HG03520 (cell line): Measurements from ENCODE around the gene NSMCE1.
A peak's percentile ranks its signal among the peaks of the same experiment; 100 is the strongest.
"Not testable (repeated sequence)": the region's sequence is repeated elsewhere in the genome, so short reads cannot be mapped to it uniquely, and the experiment has no call there.

ENCODE experiments used
- ATAC-seq: cut with Tn5 transposase; IDR thresholded peaks from one replicate; pipeline ENCODE4 v1.9.1; 2021; ENCODE audit warnings: mild to moderate bottlenecking, moderate library complexity; ENCODE audit not compliant: unreplicated experiment

NSMCE1 gene

DNA sequence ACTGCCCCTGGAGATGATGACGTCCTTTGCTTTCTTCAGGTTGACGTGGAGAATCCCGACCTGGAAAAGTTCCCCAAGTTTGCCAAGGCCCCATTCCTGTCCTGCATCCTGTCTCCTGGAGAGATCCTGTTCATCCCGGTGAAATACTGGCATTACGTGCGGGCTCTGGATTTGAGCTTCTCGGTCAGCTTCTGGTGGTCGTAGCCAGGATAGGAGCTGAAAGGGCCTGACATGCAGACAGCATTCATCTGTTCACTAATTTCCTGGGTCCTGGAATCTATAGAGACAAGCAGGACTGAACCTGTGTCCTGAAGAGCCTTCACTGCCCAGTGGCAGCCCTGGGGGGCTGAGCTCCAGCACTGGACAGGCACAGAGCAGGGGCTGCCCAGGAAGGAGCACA, 48.0 kb downstream of the NSMCE1 start:
- ATAC-seq, result no peak

- no peak for ATAC-seq
These were observed 48.5 kb downstream of the NSMCE1 start for GRCh38 chr16:27220120-27220519.

GRCh38 chr16:27219161-27219560, 49.4 kb downstream of the NSMCE1 start:
- ATAC-seq, result no peak

DNA sequence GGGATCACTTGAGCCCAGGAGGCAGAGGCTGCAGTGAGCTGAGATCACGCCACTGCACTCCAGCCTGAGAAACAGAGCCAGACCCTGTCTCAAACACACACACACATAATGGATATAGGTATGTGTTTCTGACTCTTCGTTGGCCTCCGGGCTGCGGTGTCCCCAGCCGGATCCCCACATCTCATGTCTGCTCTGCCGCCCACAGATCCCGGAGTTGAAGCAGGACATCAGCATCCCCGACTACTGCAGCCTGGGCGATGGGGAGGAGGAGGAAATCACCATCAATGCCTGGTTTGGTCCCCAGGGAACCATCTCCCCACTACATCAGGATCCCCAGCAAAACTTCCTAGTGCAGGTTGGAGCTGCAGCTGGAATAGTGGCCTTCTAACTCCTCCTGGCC, 49.8 kb downstream of the NSMCE1 start:
- no peak for ATAC-seq

GRCh38 chr16:27217256-27217655, 51.3 kb downstream of the NSMCE1 start:
- no peak for ATAC-seq

DNA sequence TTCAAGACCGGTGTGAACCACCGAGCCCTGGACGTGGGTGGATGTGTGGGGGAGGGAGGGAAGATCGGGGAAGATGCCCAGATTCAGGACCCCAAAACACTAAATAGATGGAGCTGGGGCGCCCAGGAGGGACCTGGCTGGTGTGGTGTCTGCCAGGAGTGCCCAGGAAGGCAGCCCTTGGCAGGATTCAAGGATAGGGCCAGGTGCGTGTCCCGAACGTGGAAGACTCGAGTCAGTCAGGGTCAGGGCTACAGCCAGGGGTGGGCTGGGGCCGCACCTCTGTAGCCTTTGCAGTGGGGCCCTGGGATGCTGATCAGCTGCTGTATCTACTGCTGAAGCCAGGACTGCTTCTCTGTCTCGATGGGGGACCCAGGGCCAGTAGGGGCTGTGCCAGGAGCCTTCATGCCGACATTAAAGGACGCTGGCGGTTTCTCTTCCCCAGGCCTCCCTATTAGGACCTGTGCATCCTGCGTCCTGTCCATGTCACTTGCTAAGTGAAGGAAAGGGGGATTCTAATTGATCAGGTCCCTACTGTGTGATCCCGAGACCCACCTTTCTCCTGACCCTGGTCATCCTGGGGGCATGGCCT, 52.2 kb downstream of the NSMCE1 start:
- ATAC-seq, result no peak

GRCh38 chr16:27215660-27216059, 52.9 kb downstream of the NSMCE1 start:
- no peak for ATAC-seq

GRCh38 chr16:27214084-27214961, 54.2 kb downstream of the NSMCE1 start:
- no peak for ATAC-seq

DNA sequence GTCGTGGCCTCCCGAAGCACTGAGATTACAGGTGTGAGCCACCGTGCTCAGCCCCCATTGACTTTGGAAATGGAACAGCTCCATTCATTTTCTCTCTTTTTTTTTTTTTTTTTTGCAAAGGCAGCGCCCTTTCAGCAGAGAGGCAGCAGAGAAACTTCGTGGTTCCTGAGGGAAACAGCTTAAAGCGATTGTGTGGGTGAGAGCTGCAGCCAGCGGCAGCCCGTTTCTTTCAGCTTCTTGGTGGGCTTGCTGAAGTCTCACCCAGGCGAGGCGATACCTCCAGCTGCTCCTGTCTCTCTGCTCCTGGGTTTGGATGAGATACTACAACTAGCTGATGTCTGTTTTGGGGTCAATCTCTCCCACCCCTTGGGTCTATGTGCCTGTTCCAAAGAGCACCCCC, 57.5 kb downstream of the NSMCE1 start:
- ATAC-seq, result no peak

DNA sequence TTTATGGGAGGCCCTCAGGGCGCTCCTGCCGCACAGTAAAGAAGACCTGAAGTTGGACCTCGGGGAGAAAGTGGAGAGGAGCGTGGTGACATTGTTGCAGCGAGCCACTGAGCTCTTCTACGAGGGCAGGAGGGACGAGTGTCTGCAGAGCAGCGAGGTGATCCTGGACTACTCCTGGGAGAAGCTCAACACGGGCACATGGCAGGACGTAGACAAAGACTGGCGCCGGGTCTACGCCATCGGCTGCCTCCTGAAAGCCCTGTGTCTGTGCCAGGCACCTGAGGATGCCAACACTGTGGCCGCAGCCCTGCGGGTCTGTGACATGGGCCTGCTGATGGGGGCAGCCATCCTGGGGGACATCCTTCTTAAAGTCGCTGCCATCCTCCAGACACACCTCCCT, 58.4 kb downstream of the NSMCE1 start:
- no peak for ATAC-seq

GRCh38 chr16:27209591-27209990, 59.0 kb downstream of the NSMCE1 start:
- no peak for ATAC-seq

- no peak for ATAC-seq
These were observed 59.8 kb downstream of the NSMCE1 start for GRCh38 chr16:27208796-27209195.

DNA sequence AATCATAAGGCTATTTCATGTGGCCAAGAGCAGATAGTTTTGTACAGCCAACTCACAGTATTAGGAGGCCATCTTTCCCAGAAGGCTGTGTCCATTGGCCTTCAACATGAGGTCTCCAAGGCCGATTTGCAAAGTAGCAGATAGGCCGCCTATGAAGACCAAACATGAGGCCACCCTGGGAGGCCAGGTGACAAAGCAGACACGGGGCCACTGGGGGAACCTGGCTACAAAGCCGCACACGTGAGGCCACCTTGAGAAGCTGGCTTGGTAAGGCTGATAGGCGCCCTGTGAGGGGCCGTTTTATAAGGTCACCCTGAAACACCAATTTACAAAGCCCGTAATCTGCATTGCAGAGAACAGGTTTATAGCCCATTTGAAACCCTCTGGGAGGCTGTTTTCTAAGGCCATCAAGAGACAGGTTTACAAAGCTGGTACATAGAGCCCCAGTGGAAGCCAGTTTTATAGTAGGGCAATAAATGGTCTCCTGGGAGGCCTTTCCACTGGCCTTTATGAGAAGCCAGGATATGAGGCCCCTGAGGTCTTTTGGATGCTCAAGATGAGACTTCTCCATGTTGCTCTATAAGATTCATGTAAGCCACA, 60.4 kb downstream of the NSMCE1 start:
- no peak for ATAC-seq

DNA sequence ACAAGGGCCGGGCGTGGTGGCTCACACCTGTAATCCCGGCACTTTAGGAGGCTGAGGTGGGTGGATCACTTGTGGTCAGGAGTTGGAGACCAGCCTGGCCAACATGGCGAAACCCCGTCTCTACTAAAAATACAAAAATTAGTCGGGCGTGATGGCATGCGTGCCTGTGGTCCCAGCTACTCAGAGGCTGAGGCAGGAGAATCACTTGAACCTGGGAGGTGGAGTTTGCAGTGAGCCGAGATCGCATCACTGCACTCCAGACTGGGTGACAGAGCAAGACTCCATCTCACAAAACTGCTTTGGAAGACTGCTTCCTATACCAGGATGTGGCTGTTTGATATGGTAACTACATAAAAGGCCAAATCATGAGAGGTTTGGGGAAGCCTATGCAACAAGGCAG, 61.5 kb downstream of the NSMCE1 start:
- not testable (repeated sequence) for ATAC-seq

- ATAC-seq, result no peak
These were observed 63.0 kb downstream of the NSMCE1 start for GRCh38 chr16:27205423-27206065.

DNA sequence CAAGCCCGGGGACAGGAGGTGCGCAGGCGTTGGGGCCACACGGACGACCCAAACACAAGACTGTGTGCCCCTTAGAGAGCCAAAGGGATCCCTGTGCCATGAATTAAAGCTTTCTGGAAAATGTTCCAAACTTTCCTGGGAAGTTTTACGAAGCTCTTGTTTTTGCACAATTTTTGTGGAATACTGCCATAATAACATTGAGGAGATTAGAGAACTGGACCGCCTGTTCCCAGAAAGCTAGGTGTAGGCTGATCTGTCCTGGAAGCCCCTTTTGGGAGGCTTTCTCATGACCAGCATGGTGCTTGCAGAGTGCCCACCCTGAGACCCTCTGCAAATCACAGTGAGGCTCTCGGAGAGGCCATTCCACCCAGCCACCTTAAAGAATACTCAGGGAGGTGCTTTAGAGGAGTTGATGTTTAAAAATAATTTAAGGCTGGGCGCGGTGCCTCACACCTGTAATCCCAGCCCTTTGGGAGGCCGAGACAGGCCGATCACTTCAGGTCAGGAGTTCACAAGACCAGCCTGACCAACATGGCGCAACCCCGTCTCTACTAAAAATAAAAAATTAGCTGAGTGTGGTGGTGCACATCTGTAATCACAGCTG, 64.2 kb downstream of the NSMCE1 start:
- ATAC-seq, result no peak

- ATAC-seq, result peak; percentile 69
These were observed 64.9 kb downstream of the NSMCE1 start, which contains the start of gene KDM8 for GRCh38 chr16:27203507-27204311. KDM8 (plus strand) TSS chr16:27203526; CDS start chr16:27210124, 6,598 bp downstream.

- ATAC-seq, result peak; percentile 45
These were observed 65.6 kb downstream of the NSMCE1 start for GRCh38 chr16:27202923-27203506.

GRCh38 chr16:27200914-27201313, 67.7 kb downstream of the NSMCE1 start:
- ATAC-seq, result not testable (repeated sequence)

- ATAC-seq, result no peak
These were observed 68.8 kb downstream of the NSMCE1 start for GRCh38 chr16:27199736-27200135.
